ENCODE data around the gene JAKMIP1. TPM values are rescaled to one million over a fixed set of nuclear protein-coding genes. Genes with fewer than 3 reads are reported as not detected.

Gene JAKMIP1
- total RNA-seq, 1 experiment from 2014 or later = not detected

- DNase-seq (ENCODE audit: low read depth, low spot score) (no peak), ATAC-seq (no peak)
- no TSS peak for BruUV-seq (replicated peaks)
- ChIA-PET POLR2A (no interaction called here), CTCF (no interaction called here)
- Histone ChIP-seq H3K27ac (ENCODE audit: low read length) (no peak overlapping the region), H3K27me3 (ENCODE audit: control insufficient read depth, insufficient read depth, low read length) (no peaks in the 10 kb centered on the region), H3K4me3 (ENCODE audit: low read depth in 2 of 2, low read length in 2 of 2) (no peak overlapping the region), H3K9me3 (ENCODE audit: control insufficient read depth, insufficient read depth, low read depth, low read length) (peaks cover 5% of the 10 kb centered on the region; the same call in 1 of the 2 replicates), H3K36me3 (ENCODE audit: control insufficient read depth, insufficient read depth, low read length) (no peaks in the 10 kb centered on the region), H3K4me1 (ENCODE audit: control insufficient read depth, insufficient read depth, low read length) (no peaks in the 10 kb centered on the region)
- intact Hi-C loops (cut with micrococcal nuclease; ENCODE audit: unreplicated experiment) = no loop called here
- TF ChIP-seq REST (IDR thresholded peaks at IDR 0.05; ENCODE audit: insufficient read depth in 1 of 2, low read depth in 2 of 2, low read length in 1 of 2) (no peak), TCF7L2 (IDR thresholded peaks at IDR 0.05; ENCODE audit: low read depth, low read length) (no peak), CTCF (IDR thresholded peaks at IDR 0.05) (no peak), SIN3A (IDR thresholded peaks at IDR 0.05; ENCODE audit: borderline replicate concordance, insufficient read depth, low read depth, low read length) (no peak), POLR2AphosphoS5 (IDR thresholded peaks at IDR 0.05; ENCODE audit: low read depth, low read length) (no peak)
- in situ Hi-C loops (cut with HindIII; ENCODE audit: low pct_unique_long_range_greater_than_20kb, low sequenced_read_pairs) = no loop called here
These were observed 212.1 kb downstream of the JAKMIP1 start for GRCh38 chr4:5988086-5988845.

- no peaks in the 10 kb centered on the region for H3K4me1 ChIP-seq (ENCODE audit: control insufficient read depth, insufficient read depth, low read length)
- BruUV-seq (replicated peaks) = no TSS peak
- no peak overlapping the region for H3K4me3 ChIP-seq (ENCODE audit: low read depth in 2 of 2, low read length in 2 of 2)
- no peaks in the 10 kb centered on the region for H3K27me3 ChIP-seq (ENCODE audit: control insufficient read depth, insufficient read depth, low read length)
- ChIA-PET POLR2A (no interaction called here), CTCF (interaction anchor here (0.6 kb wide), 2 partner anchors 55 to 183 kb away, joined by 3 read pairs; no protein-coding TSS in a partner anchor)
- in situ Hi-C loops (cut with HindIII; ENCODE audit: low pct_unique_long_range_greater_than_20kb, low sequenced_read_pairs) (no loop called here), intact Hi-C loops (cut with micrococcal nuclease; ENCODE audit: unreplicated experiment) (no loop called here)
- H3K36me3 ChIP-seq (ENCODE audit: control insufficient read depth, insufficient read depth, low read length) = no peaks in the 10 kb centered on the region
- no peak overlapping the region for H3K27ac ChIP-seq (ENCODE audit: low read length)
- TF ChIP-seq POLR2AphosphoS5 (IDR thresholded peaks at IDR 0.05; ENCODE audit: low read depth, low read length) (no peak), CTCF (IDR thresholded peaks at IDR 0.05) (no peak), SIN3A (IDR thresholded peaks at IDR 0.05; ENCODE audit: borderline replicate concordance, insufficient read depth, low read depth, low read length) (no peak), TCF7L2 (IDR thresholded peaks at IDR 0.05; ENCODE audit: low read depth, low read length) (no peak), REST (IDR thresholded peaks at IDR 0.05; ENCODE audit: insufficient read depth in 1 of 2, low read depth in 2 of 2, low read length in 1 of 2) (no peak)
- no peak for ATAC-seq
- H3K9me3 ChIP-seq (ENCODE audit: control insufficient read depth, insufficient read depth, low read depth, low read length) = peaks cover 5% of the 10 kb centered on the region; the same call in 1 of the 2 replicates
- DNase-seq (ENCODE audit: low read depth, low spot score) = no peak
These were observed 215.5 kb downstream of the JAKMIP1 start for GRCh38 chr4:5984843-5985242.
